H9 (cell line): Measurements from ENCODE around the gene RBFOX1. TPM values are rescaled to one million over a fixed set of nuclear protein-coding genes. Genes with fewer than 3 reads are reported as not detected.

Experiments
- DNase-seq: peaks from one replicate; pipeline ENCODE4 v3.0.0-alpha.2; 2017
- H2AFZ ChIP-seq: one replicate; pipeline ENCODE4 v1.6.1; 2013; ENCODE audit warnings: mild to moderate bottlenecking, low read length, control low read depth, moderate library complexity
- H2AK5ac ChIP-seq: 2 replicates; pipeline ENCODE4 v1.6.1; 2013; ENCODE audit warnings: low read length, control low read depth, mixed read lengths; ENCODE audit not compliant: insufficient read length
- H2BK120ac ChIP-seq: one replicate; pipeline ENCODE4 v1.6.1; 2013; ENCODE audit warnings: low read depth, mild to moderate bottlenecking, low read length, control low read depth, inconsistent platforms; ENCODE audit not compliant: poor library complexity, severe bottlenecking
- H2BK12ac ChIP-seq: 2 replicates; pipeline ENCODE4 v1.6.1; 2013; ENCODE audit warnings: low read length, control low read depth, mixed read lengths, low read depth; ENCODE audit not compliant: insufficient read length
- H2BK15ac ChIP-seq: 2 replicates; pipeline ENCODE4 v1.6.1; 2013; ENCODE audit warnings: low read depth, low read length, control low read depth
- H2BK20ac ChIP-seq: one replicate; pipeline ENCODE4 v1.6.1; 2013; ENCODE audit warnings: low read depth, mild to moderate bottlenecking, low read length, control low read depth, inconsistent platforms; ENCODE audit not compliant: poor library complexity, severe bottlenecking
- H2BK5ac ChIP-seq: 2 replicates; pipeline ENCODE4 v1.6.1; 2013; ENCODE audit warnings: low read length, control low read depth, mixed read lengths; ENCODE audit not compliant: insufficient read length
- H3K14ac ChIP-seq: 2 replicates; pipeline ENCODE4 v1.6.1; 2013; ENCODE audit warnings: low read length, control low read depth; ENCODE audit not compliant: insufficient read depth
- H3K18ac ChIP-seq: 2 replicates; pipeline ENCODE4 v1.6.1; 2013; ENCODE audit warnings: low read depth, mild to moderate bottlenecking, mixed read lengths, low read length, control low read depth; ENCODE audit not compliant: insufficient read length
- H3K23ac ChIP-seq: 2 replicates; pipeline ENCODE4 v1.6.1; 2013; ENCODE audit warnings: low read length, control low read depth, mixed read lengths, low read depth; ENCODE audit not compliant: insufficient read length
- H3K23me2 ChIP-seq: 2 replicates; pipeline ENCODE4 v1.6.1; 2013; ENCODE audit warnings: low read depth, mild to moderate bottlenecking, mixed read lengths, low read length, control low read depth; ENCODE audit not compliant: insufficient read length, poor library complexity, severe bottlenecking
- H3K27ac ChIP-seq: 2 replicates; pipeline ENCODE4 v1.5.1; 2013; ENCODE audit warnings: low read length, control low read depth, mixed read lengths, low read depth; ENCODE audit not compliant: insufficient read length
- H3K27me3 ChIP-seq: 2 replicates; pipeline ENCODE4 v1.6.1; 2013; ENCODE audit warnings: low read length, control low read depth, inconsistent platforms; ENCODE audit not compliant: insufficient read depth
- H3K4ac ChIP-seq: 2 replicates; pipeline ENCODE4 v1.6.1; 2013; ENCODE audit warnings: low read depth, mild to moderate bottlenecking, control low read depth, inconsistent platforms, low read length, moderate library complexity
- H3K4me1 ChIP-seq: 2 replicates; pipeline ENCODE4 v1.6.1; 2013; ENCODE audit warnings: low read length, control low read depth, inconsistent platforms; ENCODE audit not compliant: insufficient read depth
- H3K4me2 ChIP-seq: 2 replicates; pipeline ENCODE4 v1.6.1; 2013; ENCODE audit warnings: low read length, control low read depth, mixed read lengths; ENCODE audit not compliant: insufficient read length, insufficient read depth
- H3K56ac ChIP-seq: 2 replicates; pipeline ENCODE4 v1.6.1; 2013; ENCODE audit warnings: low read depth, mild to moderate bottlenecking, mixed read lengths, low read length, control low read depth; ENCODE audit not compliant: insufficient read length
- H3K79me1 ChIP-seq: 2 replicates; pipeline ENCODE4 v1.6.1; 2013; ENCODE audit warnings: low read depth, mild to moderate bottlenecking, moderate library complexity, low read length, control low read depth, inconsistent platforms; ENCODE audit not compliant: insufficient read depth, poor library complexity, severe bottlenecking
- H3K79me2 ChIP-seq: 2 replicates; pipeline ENCODE4 v1.6.1; 2013; ENCODE audit warnings: low read length, control low read depth, inconsistent platforms; ENCODE audit not compliant: insufficient read depth
- H3K9ac ChIP-seq: 2 replicates; pipeline ENCODE4 v1.6.1; 2013; ENCODE audit warnings: low read length, control low read depth, mixed read lengths; ENCODE audit not compliant: insufficient read length; ENCODE audit errors: extremely low read depth
- H3K9me3 ChIP-seq: one replicate; pipeline ENCODE4 v1.6.1; 2013; ENCODE audit warnings: low read depth, low read length, inconsistent platforms; ENCODE audit not compliant: control insufficient read depth
- H3T11ph ChIP-seq: one replicate; pipeline ENCODE4 v1.6.1; 2013; ENCODE audit warnings: mild to moderate bottlenecking, low read length, control low read depth, inconsistent platforms
- H4K20me1 ChIP-seq: one replicate; pipeline ENCODE4 v1.6.1; 2013; ENCODE audit not compliant: control insufficient read depth, insufficient read length, insufficient read depth
- H4K5ac ChIP-seq: 2 replicates; pipeline ENCODE4 v1.6.1; 2013; ENCODE audit warnings: low read depth, mild to moderate bottlenecking, mixed read lengths, low read length, control low read depth; ENCODE audit not compliant: insufficient read length
- H4K8ac ChIP-seq: replicated peaks from 2 replicates; pipeline ENCODE4 v1.6.1; 2013; ENCODE audit warnings: low read length, control low read depth, mixed read lengths, low read depth; ENCODE audit not compliant: insufficient read length
- H4K91ac ChIP-seq: 2 replicates; pipeline ENCODE4 v1.6.1; 2013; ENCODE audit warnings: low read depth, mild to moderate bottlenecking, moderate library complexity, mixed read lengths, low read length, control low read depth; ENCODE audit not compliant: insufficient read length
- H3K27ac Mint-ChIP-seq, 3 experiments: 2 replicates in 2 of 3; 3 replicates in 1 of 3; pipeline ENCODE4 v1.8.0; 2020 to 2021; ENCODE audit warnings: mixed read lengths in 3 of 3, mild to moderate bottlenecking in 1 of 3, moderate library complexity in 1 of 3
- H3K27me3 Mint-ChIP-seq: 2 replicates; pipeline ENCODE4 v1.8.0; 2021; ENCODE audit warnings: low read depth, mild to moderate bottlenecking, moderate library complexity, mixed read lengths
- H3K36me3 Mint-ChIP-seq, 3 experiments: 2 replicates in 2 of 3; 3 replicates in 1 of 3; pipeline ENCODE4 v1.8.0; 2020 to 2021; ENCODE audit warnings: low read depth in 3 of 3, mixed read lengths in 3 of 3; ENCODE audit not compliant: insufficient read depth in 1 of 3
- H3K4me1 Mint-ChIP-seq, 2 experiments: 2 replicates each; pipeline ENCODE4 v1.8.0; 2020; ENCODE audit warnings: mixed read lengths in 2 of 2
- H3K4me3 Mint-ChIP-seq, 2 experiments: 2 replicates in 1 of 2; 3 replicates in 1 of 2; pipeline ENCODE4 v1.8.0; 2020 to 2021; ENCODE audit warnings: mild to moderate bottlenecking in 2 of 2, mixed read lengths in 2 of 2, moderate library complexity in 1 of 2
- H3K9me3 Mint-ChIP-seq, 2 experiments: 2 replicates in 1 of 2; 3 replicates in 1 of 2; pipeline ENCODE4 v1.8.0; 2020; ENCODE audit warnings: mild to moderate bottlenecking in 2 of 2, mixed read lengths in 2 of 2, moderate library complexity in 1 of 2
- CTCF ChIP-seq: fragments of 200-600 bp; sonication (generic); conservative IDR thresholded peaks from 3 replicates; pipeline ENCODE4 v1.8.0; 2021; ENCODE audit warnings: antibody characterized with exemption, mild to moderate bottlenecking
- WGBS: extraction: QIAGEN DNeasy Blood & Tissue Kit; methylation state at CpG from one replicate; pipeline ENCODE4 v1.1.7; 2013; ENCODE audit warnings: missing lambda C conversion rate, low lambda C conversion rate, mixed read lengths; ENCODE audit not compliant: insufficient read length; ENCODE audit errors: extremely low coverage; 5-methylcytosine and 5-hydroxymethylcytosine counted together
- total RNA-seq: library from RNA; stranded (reverse); gene quantifications from 2 replicates; pipeline ENCODE4 v1.2.1, GENCODE V29; 2021

Gene RBFOX1
- total RNA-seq, 1 experiment from 2014 or later, result 2.0 TPM

GRCh38 chr16:7405166-7405565, 72.5 kb downstream of the RBFOX1 start:
- peak; percentile 58 for TF ChIP-seq CTCF
- H2BK120ac ChIP-seq, result no peak overlapping the region
- H3K9me3 ChIP-seq, result no peaks in the 10 kb centered on the region
- H3K9ac ChIP-seq, result no peak overlapping the region
- Mint-ChIP-seq H3K36me3 (peaks cover 0 to 5% (median 2%) of the 10 kb centered on the region in 3 experiments; a peak in 2 of 7 replicates), H3K9me3 (peaks cover 0 to 4% of the 10 kb centered on the region in 2 experiments; a peak in 3 of 5 replicates), H3K27me3 (peaks cover 5% of the 10 kb centered on the region; the same call in 1 of the 2 replicates), H3K27ac (no peak overlapping the region), H3K4me1 (peaks cover 10 to 12% of the 10 kb centered on the region in 2 experiments), H3K4me3 (no peak overlapping the region)
- no peak overlapping the region for H4K5ac ChIP-seq
- no peaks in the 10 kb centered on the region for H3K4me1 ChIP-seq
- H2BK15ac ChIP-seq, result no peak overlapping the region
- H3K79me2 ChIP-seq, result no peaks in the 10 kb centered on the region
- H3K56ac ChIP-seq, result no peak overlapping the region
- no peak overlapping the region for H2AFZ ChIP-seq
- DNase-seq, result peak; percentile 71
- H3K18ac ChIP-seq, result no peak overlapping the region
- H2BK20ac ChIP-seq, result no peak overlapping the region
- H3K4ac ChIP-seq, result no peak overlapping the region
- no peaks in the 10 kb centered on the region for H3K79me1 ChIP-seq
- no CpG with 5 or more reads among the region's 16 CpGs for WGBS
- no peak overlapping the region for H3K4me2 ChIP-seq
- H3K27me3 ChIP-seq, result no peaks in the 10 kb centered on the region
- H2BK5ac ChIP-seq, result no peak overlapping the region
- H3K14ac ChIP-seq, result no peak overlapping the region
- no peak overlapping the region for H3T11ph ChIP-seq
- no peak overlapping the region for H3K27ac ChIP-seq
- no peak overlapping the region for H2AK5ac ChIP-seq
- no peaks in the 10 kb centered on the region for H4K20me1 ChIP-seq
- no peak overlapping the region for H4K91ac ChIP-seq
- H4K8ac ChIP-seq, result no peak overlapping the region
- no peak overlapping the region for H3K23ac ChIP-seq
- no peaks in the 10 kb centered on the region for H3K23me2 ChIP-seq
- no peak overlapping the region for H2BK12ac ChIP-seq
